OCI-LY7 (cell line): Measurements from ENCODE around the gene CCR5AS.

Source experiments
- CTCF ChIP-seq: fragments of 200-600 bp; sonication (generic); conservative IDR thresholded peaks from 2 replicates; pipeline ENCODE4 v1.5.1; 2014; ENCODE audit warnings: mild to moderate bottlenecking, antibody characterized with exemption, low read length, moderate library complexity, mixed read lengths
- EZH2phosphoT487 ChIP-seq: fragments of 200-600 bp; sonication (generic); IDR thresholded peaks from 2 replicates; pipeline ENCODE4 v1.6.1; 2018; ENCODE audit warnings: low read depth, borderline replicate concordance, mild to moderate bottlenecking, mixed run types, antibody characterized with exemption, low read length, moderate library complexity, mixed read lengths

- TF ChIP-seq CTCF = peak; percentile 96
- TF ChIP-seq EZH2phosphoT487 = no peak
Observed at GRCh38 chr3:46378426-46378942, 28.4 kb downstream of the CCR5AS start.
